Endothelial cell of umbilical vein (primary cell): ENCODE data around the gene SPRED2.

Experiments
- EZH2 ChIP-seq: IDR thresholded peaks from 2 replicates; pipeline ENCODE4 v1.6.1; 2012; ENCODE audit warnings: borderline replicate concordance, low read depth, mild to moderate bottlenecking, moderate library complexity, low read length, inconsistent platforms; ENCODE audit not compliant: severe bottlenecking
- GATA2 ChIP-seq: IDR thresholded peaks from 2 replicates; pipeline ENCODE4 v1.7.0; 2011; ENCODE audit warnings: low read depth, mild to moderate bottlenecking, moderate library complexity, mixed read lengths, low read length; ENCODE audit not compliant: insufficient read length, insufficient read depth
- POLR2A ChIP-seq: IDR thresholded peaks from 2 replicates; pipeline ENCODE4 v1.6.1; 2012; ENCODE audit warnings: low read depth, mild to moderate bottlenecking, control low read depth, low read length
- POLR2AphosphoS5 ChIP-seq: IDR thresholded peaks from 2 replicates; pipeline ENCODE4 v1.6.1; 2012; ENCODE audit warnings: low read depth, mild to moderate bottlenecking, control low read depth, low read length, moderate library complexity; ENCODE audit not compliant: insufficient read depth
- TF ChIP-seq, protein P1 (sequence below), 2 donors: IDR thresholded peaks; 1 replicate in 1 of 2; 2 replicates in 1 of 2; pipeline ENCODE4 v1.5.1; 2011; ENCODE audit warnings: low read length in 2 of 2, mild to moderate bottlenecking in 2 of 2, moderate library complexity in 2 of 2, control low read depth in 1 of 2, inconsistent platforms in 1 of 2, low read depth in 1 of 2; ENCODE audit not compliant: insufficient read depth in 1 of 2; ENCODE audit errors: extremely low read depth in 1 of 2

DNA sequence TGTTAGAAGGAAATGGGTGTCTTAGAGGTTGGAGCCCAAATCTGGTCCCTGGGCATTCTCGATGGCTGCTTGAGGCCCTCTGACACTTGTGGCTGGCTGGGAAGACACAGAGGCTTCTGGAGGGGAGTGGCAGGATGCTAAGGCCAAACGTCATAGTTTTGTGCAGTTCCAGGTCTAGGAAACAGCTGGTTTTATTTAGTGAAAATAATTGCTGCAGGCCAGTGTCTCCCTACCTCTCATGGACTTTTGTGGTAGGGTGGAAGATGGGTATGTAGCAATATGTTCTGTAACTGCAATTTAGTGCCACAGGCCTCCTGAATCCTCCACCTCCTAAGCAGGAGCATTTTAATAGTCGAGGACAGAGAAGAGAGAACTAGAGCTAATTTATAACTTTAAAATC, 32.2 kb upstream of the SPRED2 start:
- TF ChIP-seq, protein P1, sequence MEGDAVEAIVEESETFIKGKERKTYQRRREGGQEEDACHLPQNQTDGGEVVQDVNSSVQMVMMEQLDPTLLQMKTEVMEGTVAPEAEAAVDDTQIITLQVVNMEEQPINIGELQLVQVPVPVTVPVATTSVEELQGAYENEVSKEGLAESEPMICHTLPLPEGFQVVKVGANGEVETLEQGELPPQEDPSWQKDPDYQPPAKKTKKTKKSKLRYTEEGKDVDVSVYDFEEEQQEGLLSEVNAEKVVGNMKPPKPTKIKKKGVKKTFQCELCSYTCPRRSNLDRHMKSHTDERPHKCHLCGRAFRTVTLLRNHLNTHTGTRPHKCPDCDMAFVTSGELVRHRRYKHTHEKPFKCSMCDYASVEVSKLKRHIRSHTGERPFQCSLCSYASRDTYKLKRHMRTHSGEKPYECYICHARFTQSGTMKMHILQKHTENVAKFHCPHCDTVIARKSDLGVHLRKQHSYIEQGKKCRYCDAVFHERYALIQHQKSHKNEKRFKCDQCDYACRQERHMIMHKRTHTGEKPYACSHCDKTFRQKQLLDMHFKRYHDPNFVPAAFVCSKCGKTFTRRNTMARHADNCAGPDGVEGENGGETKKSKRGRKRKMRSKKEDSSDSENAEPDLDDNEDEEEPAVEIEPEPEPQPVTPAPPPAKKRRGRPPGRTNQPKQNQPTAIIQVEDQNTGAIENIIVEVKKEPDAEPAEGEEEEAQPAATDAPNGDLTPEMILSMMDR (IDR thresholded peaks at IDR 0.05; ENCODE audit: extremely low read depth in 1 of 2, insufficient read depth in 1 of 2, low read depth in 1 of 2, low read length in 2 of 2): no peak
- TF ChIP-seq EZH2 (no peak), POLR2A (no peak), GATA2 (no peak), POLR2AphosphoS5 (no peak)
